Neural crest cell (in vitro differentiated cells): ENCODE measurements around the gene BPIFB1. TPM values are rescaled to one million over a fixed set of nuclear protein-coding genes. Genes with fewer than 3 reads are reported as not detected.

Experiments
- DNase-seq: peaks from one replicate; pipeline ENCODE4 v3.0.0; 2021; ENCODE audit warnings: low read depth, mixed read lengths, low spot score
- H3K27ac Mint-ChIP-seq: one replicate; pipeline ENCODE4 v1.8.0; 2021; ENCODE audit warnings: mild to moderate bottlenecking, mixed read lengths; ENCODE audit not compliant: unreplicated experiment
- H3K27me3 Mint-ChIP-seq: 2 replicates; pipeline ENCODE4 v1.8.0; 2021; ENCODE audit warnings: low read depth, mild to moderate bottlenecking, mixed read lengths
- H3K36me3 Mint-ChIP-seq: 2 replicates; pipeline ENCODE4 v1.8.0; 2021; ENCODE audit warnings: low read depth, mild to moderate bottlenecking, mixed read lengths
- H3K4me1 Mint-ChIP-seq: 2 replicates; pipeline ENCODE4 v1.8.0; 2021; ENCODE audit warnings: mixed read lengths
- H3K4me3 Mint-ChIP-seq: one replicate; pipeline ENCODE4 v1.8.0; 2021; ENCODE audit warnings: mild to moderate bottlenecking, mixed read lengths
- H3K9me3 Mint-ChIP-seq: 2 replicates; pipeline ENCODE4 v1.8.0; 2021; ENCODE audit warnings: mixed read lengths
- total RNA-seq: library from RNA; stranded (reverse); gene quantifications from 2 replicates; pipeline ENCODE4 v1.2.1, GENCODE V29; 2021
- TF ChIP-seq, protein P1 (sequence below): fragments of 200-600 bp; sonication (generic); conservative IDR thresholded peaks from 2 replicates; pipeline ENCODE4 v1.5.0; 2021; ENCODE audit warnings: antibody characterized with exemption, mild to moderate bottlenecking

BPIFB1 gene
- total RNA-seq, 1 donor from 2014 or later, result not detected

DNA sequence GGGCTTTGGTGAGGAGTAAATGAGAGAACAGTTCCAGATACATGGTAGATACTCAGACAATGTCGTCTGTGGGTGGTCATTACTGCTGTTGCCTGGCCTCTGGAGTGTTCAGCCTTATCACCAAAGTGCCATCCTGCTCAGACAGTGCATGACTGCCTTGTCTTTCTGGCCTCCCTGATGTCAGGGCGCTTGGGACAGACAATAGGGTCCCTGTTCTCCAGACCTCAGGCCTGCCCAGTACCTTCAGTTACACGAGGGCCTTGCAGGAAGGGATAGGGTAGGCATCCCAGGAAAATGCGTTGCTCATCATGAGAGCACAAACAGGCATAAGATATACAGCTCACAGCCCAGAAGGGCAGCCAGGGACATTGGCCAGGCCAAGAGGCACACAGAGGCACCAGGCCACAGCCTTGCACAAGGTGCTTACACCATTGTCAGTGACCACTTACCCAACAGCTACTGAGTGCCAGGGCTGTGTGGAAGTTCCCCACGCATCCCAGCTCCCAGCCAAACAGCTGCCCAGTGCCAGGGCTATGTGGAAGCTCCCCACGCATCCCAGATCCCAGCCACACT is 27.4 kb downstream of the BPIFB1 start:
- H3K4me3 Mint-ChIP-seq, result no peak overlapping the region
- no peaks in the 10 kb centered on the region for H3K27me3 Mint-ChIP-seq
- peak overlapping the region; percentile 30 for H3K27ac Mint-ChIP-seq
- DNase-seq, result no peak
- peaks cover 6% of the 10 kb centered on the region for H3K9me3 Mint-ChIP-seq
- no peaks in the 10 kb centered on the region for H3K36me3 Mint-ChIP-seq
- H3K4me1 Mint-ChIP-seq, result peaks cover 22% of the 10 kb centered on the region
- TF ChIP-seq, protein P1, sequence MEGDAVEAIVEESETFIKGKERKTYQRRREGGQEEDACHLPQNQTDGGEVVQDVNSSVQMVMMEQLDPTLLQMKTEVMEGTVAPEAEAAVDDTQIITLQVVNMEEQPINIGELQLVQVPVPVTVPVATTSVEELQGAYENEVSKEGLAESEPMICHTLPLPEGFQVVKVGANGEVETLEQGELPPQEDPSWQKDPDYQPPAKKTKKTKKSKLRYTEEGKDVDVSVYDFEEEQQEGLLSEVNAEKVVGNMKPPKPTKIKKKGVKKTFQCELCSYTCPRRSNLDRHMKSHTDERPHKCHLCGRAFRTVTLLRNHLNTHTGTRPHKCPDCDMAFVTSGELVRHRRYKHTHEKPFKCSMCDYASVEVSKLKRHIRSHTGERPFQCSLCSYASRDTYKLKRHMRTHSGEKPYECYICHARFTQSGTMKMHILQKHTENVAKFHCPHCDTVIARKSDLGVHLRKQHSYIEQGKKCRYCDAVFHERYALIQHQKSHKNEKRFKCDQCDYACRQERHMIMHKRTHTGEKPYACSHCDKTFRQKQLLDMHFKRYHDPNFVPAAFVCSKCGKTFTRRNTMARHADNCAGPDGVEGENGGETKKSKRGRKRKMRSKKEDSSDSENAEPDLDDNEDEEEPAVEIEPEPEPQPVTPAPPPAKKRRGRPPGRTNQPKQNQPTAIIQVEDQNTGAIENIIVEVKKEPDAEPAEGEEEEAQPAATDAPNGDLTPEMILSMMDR, result no peak

DNA sequence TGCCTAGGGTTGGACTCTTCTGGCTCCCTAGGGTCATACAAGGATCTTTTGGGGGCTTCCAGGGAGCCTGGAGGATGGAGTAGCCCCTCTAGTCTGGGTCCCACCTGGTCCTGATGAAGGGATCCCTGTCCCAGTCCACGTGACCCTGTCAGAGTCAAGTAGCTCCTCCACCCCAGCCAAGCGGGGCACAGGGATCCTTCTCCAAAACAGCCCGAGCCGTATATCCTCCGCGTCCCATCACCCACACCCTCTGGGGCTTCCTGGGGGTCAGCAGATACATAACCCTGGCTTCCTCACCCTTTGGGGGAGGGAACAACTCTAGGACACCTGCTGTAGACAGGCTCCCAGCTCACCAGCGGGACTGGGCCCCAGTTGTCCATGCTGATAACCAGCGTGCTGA is 28.0 kb downstream of the BPIFB1 start:
- Mint-ChIP-seq H3K4me3 (no peak overlapping the region), H3K27me3 (no peaks in the 10 kb centered on the region), H3K36me3 (no peaks in the 10 kb centered on the region), H3K27ac (peak overlapping the region; percentile 22), H3K9me3 (peaks cover 6% of the 10 kb centered on the region), H3K4me1 (peaks cover 18% of the 10 kb centered on the region)
- DNase-seq, result no peak
- TF ChIP-seq, protein P1, result no peak

DNA sequence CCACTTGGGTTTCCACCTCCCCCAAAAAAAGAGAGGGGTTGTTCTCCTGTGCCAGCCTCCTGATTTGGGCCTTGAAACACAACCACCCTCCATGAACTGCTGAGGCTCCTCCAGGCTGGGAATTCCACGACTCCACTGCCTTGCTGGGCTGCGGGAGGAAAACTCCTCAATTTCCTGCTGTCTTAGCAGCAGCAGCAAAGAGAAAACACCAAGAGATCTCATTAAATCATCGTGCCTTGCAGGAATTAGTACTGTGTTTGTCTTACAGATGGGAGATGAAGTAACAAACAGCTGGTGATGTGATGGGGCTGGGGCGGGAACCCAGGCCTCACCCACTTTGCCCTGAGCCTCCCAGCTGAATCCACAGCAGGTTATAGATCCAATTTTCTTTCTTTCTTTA is 29.0 kb downstream of the BPIFB1 start:
- H3K27ac Mint-ChIP-seq, result no peak overlapping the region
- H3K9me3 Mint-ChIP-seq, result peaks cover 6% of the 10 kb centered on the region
- H3K4me1 Mint-ChIP-seq, result peaks cover 17% of the 10 kb centered on the region
- no peaks in the 10 kb centered on the region for H3K36me3 Mint-ChIP-seq
- DNase-seq, result no peak
- H3K4me3 Mint-ChIP-seq, result no peak overlapping the region
- H3K27me3 Mint-ChIP-seq, result no peaks in the 10 kb centered on the region
- TF ChIP-seq, protein P1, result no peak

DNA sequence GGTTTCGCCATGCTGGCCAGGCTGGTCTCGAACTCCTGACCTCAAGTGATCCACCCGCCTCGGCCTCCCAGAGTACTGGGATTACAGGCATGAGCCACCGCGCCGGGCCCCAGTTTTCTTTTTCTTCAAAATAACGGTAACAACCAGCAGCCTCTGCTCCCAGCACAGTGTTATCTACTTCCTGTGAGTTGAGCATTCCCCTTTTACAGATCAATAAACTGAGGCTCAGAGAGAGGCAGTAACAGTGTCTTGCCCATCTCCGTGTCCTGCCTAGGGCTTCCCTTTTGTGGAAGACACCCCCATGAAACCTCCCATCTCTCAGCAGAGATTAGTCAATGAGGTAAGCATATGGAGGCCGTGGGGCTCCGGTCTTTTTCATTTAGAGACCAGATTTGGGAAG is 29.6 kb downstream of the BPIFB1 start:
- Mint-ChIP-seq H3K4me1 (peaks cover 17% of the 10 kb centered on the region), H3K4me3 (no peak overlapping the region), H3K27me3 (no peaks in the 10 kb centered on the region), H3K36me3 (no peaks in the 10 kb centered on the region), H3K27ac (no peak overlapping the region), H3K9me3 (peaks cover 6% of the 10 kb centered on the region)
- DNase-seq, result no peak
- TF ChIP-seq, protein P1, result no peak

DNA sequence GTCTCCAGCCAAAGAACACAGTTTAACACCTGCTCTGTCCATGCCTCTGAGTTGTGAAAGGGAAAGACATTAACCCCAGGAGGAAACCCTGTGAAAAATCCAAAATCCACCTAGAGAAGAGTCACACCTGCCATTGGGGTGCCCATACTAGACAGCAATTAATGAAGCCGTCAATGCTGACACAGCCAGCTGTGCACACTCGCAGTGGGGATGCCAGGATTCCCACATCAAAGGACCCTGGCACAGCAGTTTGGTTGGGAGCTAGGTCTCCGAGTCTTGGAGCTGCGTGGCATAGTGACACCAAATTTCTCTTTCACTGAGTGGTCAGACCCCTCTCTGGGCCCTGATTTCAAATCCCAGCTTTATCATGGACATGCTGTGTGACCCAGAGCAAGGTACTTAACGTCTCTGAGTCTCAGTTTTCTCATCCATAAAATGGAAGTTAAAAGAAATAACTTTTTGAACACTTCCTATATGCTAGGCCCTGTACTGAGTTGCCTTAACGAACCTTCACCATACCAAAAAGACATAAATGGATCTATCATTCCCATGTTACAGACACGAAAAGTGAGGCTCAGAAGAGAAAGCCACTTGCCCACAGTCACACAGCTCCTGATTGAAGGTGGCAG is 30.8 kb downstream of the BPIFB1 start:
- H3K27me3 Mint-ChIP-seq, result no peaks in the 10 kb centered on the region
- peaks cover 17% of the 10 kb centered on the region for H3K4me1 Mint-ChIP-seq
- TF ChIP-seq, protein P1, result no peak
- no peaks in the 10 kb centered on the region for H3K36me3 Mint-ChIP-seq
- H3K9me3 Mint-ChIP-seq, result peaks cover under 1% of the 10 kb centered on the region
- DNase-seq, result no peak
- no peak overlapping the region for H3K4me3 Mint-ChIP-seq
- H3K27ac Mint-ChIP-seq, result no peak overlapping the region
